ENCODE data around the gene CCDC82.

CCDC82 gene

GRCh38 chr11:96338910-96339705 is 50.6 kb downstream of the CCDC82 start:
- peak; percentile 78 for DNase-seq (ENCODE audit: low read depth)
- no peak for TF ChIP-seq CTCF (conservative IDR thresholded peaks at IDR 0.05; ENCODE audit: control insufficient read depth, insufficient read depth, low read depth, low read length)
- peak overlapping the region; percentile 96 for H3K4me3 ChIP-seq (ENCODE audit: control insufficient read depth, low read depth, low read length)

- peak; percentile 54 for DNase-seq (ENCODE audit: low read depth)
- no peak for TF ChIP-seq CTCF (conservative IDR thresholded peaks at IDR 0.05; ENCODE audit: control insufficient read depth, insufficient read depth, low read depth, low read length)
- H3K4me3 ChIP-seq (ENCODE audit: control insufficient read depth, low read depth, low read length) = no peak overlapping the region
Observed at GRCh38 chr11:96337541-96338431, 51.9 kb downstream of the CCDC82 start.

GRCh38 chr11:96335388-96335787 is 54.3 kb downstream of the CCDC82 start:
- DNase-seq (ENCODE audit: low read depth) = peak; percentile 76
- no peak overlapping the region for H3K4me3 ChIP-seq (ENCODE audit: control insufficient read depth, low read depth, low read length)
- no peak for TF ChIP-seq CTCF (conservative IDR thresholded peaks at IDR 0.05; ENCODE audit: control insufficient read depth, insufficient read depth, low read depth, low read length)

DNA sequence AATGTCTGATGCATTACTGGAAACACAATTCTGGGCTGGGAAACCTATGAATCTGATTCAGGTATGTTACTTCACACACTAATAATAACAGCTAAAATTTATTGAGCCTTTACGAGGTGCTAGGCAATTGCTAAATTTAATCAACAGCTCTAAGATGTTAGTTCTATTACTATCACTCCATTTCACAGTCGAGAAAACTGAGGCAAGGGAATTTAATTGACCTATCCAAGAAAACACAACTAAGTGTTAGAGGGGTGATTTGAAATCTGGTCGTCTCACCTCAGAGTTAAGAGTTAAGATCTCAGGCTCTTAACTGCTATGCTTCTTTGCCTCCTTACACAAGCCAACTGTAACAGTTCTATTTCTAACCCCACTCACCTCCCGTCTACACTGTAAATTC is 55.5 kb downstream of the CCDC82 start:
- no peak overlapping the region for H3K4me3 ChIP-seq (ENCODE audit: control insufficient read depth, low read depth, low read length)
- DNase-seq (ENCODE audit: low read depth) = no peak
- no peak for TF ChIP-seq CTCF (conservative IDR thresholded peaks at IDR 0.05; ENCODE audit: control insufficient read depth, insufficient read depth, low read depth, low read length)

DNA sequence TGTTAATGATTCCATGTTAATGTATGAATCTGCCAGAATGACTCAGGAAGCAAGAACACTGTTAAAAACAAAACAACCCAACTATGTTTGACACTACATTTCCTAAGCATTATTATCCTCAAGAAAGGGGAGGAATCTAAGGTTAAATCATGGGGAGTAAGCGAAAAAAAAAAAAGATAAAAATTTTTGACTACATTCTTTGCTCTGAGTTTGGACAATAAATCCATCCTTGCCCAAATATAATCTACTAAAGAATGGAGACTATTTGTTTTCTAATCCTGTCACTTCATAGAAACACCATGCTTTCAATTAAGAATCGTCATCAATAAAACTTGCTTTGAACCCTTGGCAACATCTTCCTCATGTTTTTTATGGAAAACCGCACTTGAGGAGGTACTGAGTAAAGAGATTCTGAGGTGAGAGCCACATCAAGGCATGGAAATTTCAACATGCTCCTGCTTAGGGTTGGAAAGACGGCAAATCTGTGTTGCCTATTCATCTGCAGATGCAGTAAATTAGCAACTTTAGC is 56.5 kb downstream of the CCDC82 start:
- no peak for TF ChIP-seq CTCF (conservative IDR thresholded peaks at IDR 0.05; ENCODE audit: control insufficient read depth, insufficient read depth, low read depth, low read length)

DNA sequence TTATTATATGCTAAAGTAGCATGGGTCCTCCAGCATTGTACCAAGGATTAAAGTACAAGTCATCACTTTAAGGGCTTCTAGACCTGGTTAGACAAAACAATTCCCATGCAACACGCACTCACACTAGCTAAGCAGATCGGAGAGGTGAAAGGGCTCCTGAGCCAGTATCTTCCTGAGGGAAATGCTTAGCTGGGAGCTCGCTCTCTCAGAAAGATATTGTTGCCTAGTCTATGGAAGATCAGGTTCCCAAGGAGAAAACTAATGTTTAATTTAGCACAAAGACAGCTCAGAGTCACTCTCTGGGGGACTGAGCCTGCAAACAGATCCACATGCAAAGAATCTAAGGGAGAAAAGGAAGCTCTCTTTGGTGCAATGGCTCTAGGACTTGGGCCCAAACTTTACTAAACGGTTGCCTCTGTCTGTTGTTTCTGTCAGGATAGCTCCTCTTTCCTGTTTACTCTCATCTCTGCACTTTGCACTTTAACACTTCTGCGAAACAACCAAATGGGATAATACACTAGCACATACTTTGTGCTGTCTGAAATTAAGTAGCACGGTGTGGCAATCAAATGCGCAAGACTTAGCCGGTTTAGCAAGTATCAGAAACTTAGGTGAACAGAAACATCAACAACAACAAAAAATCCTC is 57.5 kb downstream of the CCDC82 start:
- no peak overlapping the region for H3K4me3 ChIP-seq (ENCODE audit: control insufficient read depth, low read depth, low read length)
- DNase-seq (ENCODE audit: low read depth) = no peak
- TF ChIP-seq CTCF (conservative IDR thresholded peaks at IDR 0.05; ENCODE audit: control insufficient read depth, insufficient read depth, low read depth, low read length) = no peak

More for the DNA sequence above, 56.5 kb downstream of the CCDC82 start:
- no peak overlapping the region for H3K4me3 ChIP-seq (ENCODE audit: control insufficient read depth, low read depth, low read length)
- peak; percentile 43 for DNase-seq (ENCODE audit: low read depth)
